WTC11 (cell line): ENCODE measurements around the gene KCNIP1. TPM values are rescaled to one million over a fixed set of nuclear protein-coding genes. Genes with fewer than 3 reads are reported as not detected.

ENCODE experiments used
- ATAC-seq: fragments of 200-7000 bp; cut with Tn5 transposase; 2 replicates; pipeline ENCODE4 v1.10.0; 2021; ENCODE audit warnings: mild to moderate bottlenecking, moderate library complexity
- CTCF ChIA-PET: fragments of 300-600 bp; sonication (Branson Sonifier 250); formaldehyde crosslinking; loops from one replicate; lab custom pipeline; 2021; ENCODE audit warnings: antibody characterized with exemption; lab: Charles Lee
- POLR2A ChIA-PET: fragments of 350-600 bp; sonication (Branson Sonifier 250); formaldehyde crosslinking; loops from one replicate; lab custom pipeline; 2021; ENCODE audit warnings: antibody characterized with exemption; lab: Charles Lee
- DNase-seq: peaks from one replicate; pipeline ENCODE4 v3.0.0; 2021; ENCODE audit warnings: low spot score
- H3K27ac Mint-ChIP-seq: 2 replicates; pipeline ENCODE4 v1.8.0; 2021; ENCODE audit warnings: mixed read lengths
- H3K27me3 Mint-ChIP-seq: 2 replicates; pipeline ENCODE4 v1.8.0; 2021; ENCODE audit warnings: low read depth, mild to moderate bottlenecking, moderate library complexity, mixed read lengths
- H3K36me3 Mint-ChIP-seq: 2 replicates; pipeline ENCODE4 v1.8.0; 2021; ENCODE audit warnings: mixed read lengths
- H3K4me1 Mint-ChIP-seq: 2 replicates; pipeline ENCODE4 v1.8.0; 2022; ENCODE audit warnings: mixed read lengths
- H3K4me3 Mint-ChIP-seq: 2 replicates; pipeline ENCODE4 v1.8.0; 2021; ENCODE audit warnings: mild to moderate bottlenecking, moderate library complexity, mixed read lengths
- H3K9me3 Mint-ChIP-seq: 2 replicates; pipeline ENCODE4 v1.8.0; 2021; ENCODE audit warnings: mixed read lengths
- ATF1 ChIP-seq: sonication (generic); formaldehyde crosslinking; IDR thresholded peaks from 2 replicates; pipeline ENCODE4 v1.8.1; 2023; ENCODE audit warnings: mild to moderate bottlenecking, moderate library complexity, missing genetic modification reagents
- ELF4 ChIP-seq: sonication (generic); formaldehyde crosslinking; IDR thresholded peaks from 2 replicates; pipeline ENCODE4 v1.8.1; 2022; ENCODE audit warnings: low read depth, mild to moderate bottlenecking, moderate library complexity, missing genetic modification reagents
- KAT7 ChIP-seq: sonication (generic); formaldehyde crosslinking; IDR thresholded peaks from 2 replicates; pipeline ENCODE4 v1.8.1; 2023; ENCODE audit warnings: missing genetic modification reagents, mild to moderate bottlenecking, borderline replicate concordance
- NFE2L1 ChIP-seq: sonication (generic); formaldehyde crosslinking; IDR thresholded peaks from 2 replicates; pipeline ENCODE4 v1.8.1; 2023; ENCODE audit warnings: missing genetic modification reagents
- PRDM15 ChIP-seq: sonication (generic); formaldehyde crosslinking; IDR thresholded peaks from 2 replicates; pipeline ENCODE4 v1.8.0; 2022; ENCODE audit warnings: missing genetic modification reagents
- SMAD4 ChIP-seq: sonication (generic); formaldehyde crosslinking; IDR thresholded peaks from 2 replicates; pipeline ENCODE4 v1.8.0; 2022; ENCODE audit warnings: mild to moderate bottlenecking, missing genetic modification reagents
- TEAD4 ChIP-seq: sonication (generic); formaldehyde crosslinking; IDR thresholded peaks from 2 replicates; pipeline ENCODE4 v1.8.0; 2022; ENCODE audit warnings: mild to moderate bottlenecking, missing genetic modification reagents
- ZNF121 ChIP-seq: sonication (generic); formaldehyde crosslinking; IDR thresholded peaks from 2 replicates; pipeline ENCODE4 v1.8.0; 2023; ENCODE audit warnings: missing genetic modification reagents
- ZNF396 ChIP-seq: fragments of 250-450 bp; sonication (Bioruptor Pico); IDR thresholded peaks from 2 replicates; pipeline ENCODE4 v1.8.0; 2021; ENCODE audit warnings: mild to moderate bottlenecking, moderate library complexity, borderline replicate concordance
- ZNF512 ChIP-seq: sonication (generic); formaldehyde crosslinking; IDR thresholded peaks from 2 replicates; pipeline ENCODE4 v1.8.1; 2022; ENCODE audit warnings: missing genetic modification reagents, borderline replicate concordance
- ZNF532 ChIP-seq: fragments of 250-450 bp; sonication (Bioruptor Pico); IDR thresholded peaks from 2 replicates; pipeline ENCODE4 v1.9.0; 2021; ENCODE audit warnings: mild to moderate bottlenecking, borderline replicate concordance
- total RNA-seq: library from RNA; stranded (reverse); gene quantifications from 3 replicates; pipeline ENCODE4 v1.2.3, GENCODE V29; 2021
- TF ChIP-seq, protein P1 (sequence below): sonication (generic); formaldehyde crosslinking; IDR thresholded peaks from 2 replicates; pipeline ENCODE4 v1.8.1; 2022; ENCODE audit warnings: mild to moderate bottlenecking, moderate library complexity, missing genetic modification reagents
- TF ChIP-seq, protein P2 (sequence below): sonication (generic); formaldehyde crosslinking; IDR thresholded peaks from 2 replicates; pipeline ENCODE4 v1.8.1; 2023; ENCODE audit warnings: mild to moderate bottlenecking, missing genetic modification reagents
- TF ChIP-seq, protein P3 (sequence below): sonication (generic); formaldehyde crosslinking; IDR thresholded peaks from 2 replicates; pipeline ENCODE4 v1.8.1; 2023; ENCODE audit warnings: mild to moderate bottlenecking, missing genetic modification reagents
- TF ChIP-seq, protein P4 (sequence below): fragments of 250-450 bp; sonication (Bioruptor Pico); IDR thresholded peaks from 2 replicates; pipeline ENCODE4 v1.9.0; 2021; ENCODE audit warnings: mild to moderate bottlenecking

The KCNIP1 gene
- total RNA-seq, 1 experiment from 2014 or later = 0.59 TPM

- Mint-ChIP-seq H3K4me3 (no peak overlapping the region), H3K27me3 (no peaks in the 10 kb centered on the region; the same call in 1 of the 2 replicates), H3K9me3 (no peaks in the 10 kb centered on the region), H3K36me3 (no peaks in the 10 kb centered on the region), H3K27ac (no peak overlapping the region)
- DNase-seq (no peak), ATAC-seq (no peak)
- POLR2A ChIA-PET = no interaction called here
- no peak for TF ChIP-seq ZNF532 (CRISPR knock-in tag)
- TF ChIP-seq ZNF396 (CRISPR knock-in tag) = no peak
- TF ChIP-seq TEAD4 = no peak
- TF ChIP-seq, all 79 proteins: peak for 0
- peaks cover 4% of the 10 kb centered on the region for H3K4me1 Mint-ChIP-seq
- CTCF ChIA-PET = no interaction called here
Measured at GRCh38 chr5:170466988-170467707, 36.7 kb upstream of the KCNIP1 start.

DNA sequence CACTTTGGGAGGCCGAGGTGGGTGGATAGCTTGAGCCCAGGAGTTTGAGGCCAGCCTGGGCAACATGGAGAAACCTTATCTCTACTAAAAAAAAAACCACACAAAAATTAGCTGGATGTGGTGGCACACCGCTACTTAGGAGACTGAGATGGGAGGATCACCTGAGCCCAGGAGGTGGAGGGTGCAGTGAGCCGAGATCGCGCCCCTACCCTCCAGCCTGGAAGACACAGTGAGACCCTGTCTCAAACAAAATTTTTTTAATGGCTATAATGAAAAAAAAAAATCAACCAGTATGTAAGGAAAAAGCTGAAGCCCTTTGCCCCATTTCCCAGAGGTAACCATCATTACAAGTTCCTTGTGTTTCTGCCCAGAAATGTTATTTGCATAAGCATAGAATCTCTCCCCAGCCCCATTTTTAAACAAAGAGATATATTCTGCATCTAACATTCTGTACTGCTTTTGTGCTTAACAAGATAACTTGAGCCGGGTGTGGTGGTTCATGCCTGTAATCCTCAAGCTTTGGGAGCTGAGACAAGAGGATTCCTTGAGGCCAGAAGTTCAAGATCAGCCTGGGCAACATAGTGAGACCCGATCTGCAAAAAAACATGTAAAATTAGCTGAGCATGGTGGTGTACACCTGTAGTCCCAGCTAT is 35.1 kb upstream of the KCNIP1 start:
- H3K4me1 Mint-ChIP-seq = peaks cover 8% of the 10 kb centered on the region
- POLR2A ChIA-PET = no interaction called here
- TF ChIP-seq, protein P1, sequence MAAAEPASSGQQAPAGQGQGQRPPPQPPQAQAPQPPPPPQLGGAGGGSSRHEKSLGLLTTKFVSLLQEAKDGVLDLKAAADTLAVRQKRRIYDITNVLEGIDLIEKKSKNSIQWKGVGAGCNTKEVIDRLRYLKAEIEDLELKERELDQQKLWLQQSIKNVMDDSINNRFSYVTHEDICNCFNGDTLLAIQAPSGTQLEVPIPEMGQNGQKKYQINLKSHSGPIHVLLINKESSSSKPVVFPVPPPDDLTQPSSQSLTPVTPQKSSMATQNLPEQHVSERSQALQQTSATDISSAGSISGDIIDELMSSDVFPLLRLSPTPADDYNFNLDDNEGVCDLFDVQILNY (CRISPR knock-in tag) = no peak
- TF ChIP-seq SMAD4 (CRISPR knock-in tag) = no peak
- 0 out of 2 replicates have a peak, but pooled peaks have one; percentile 31 for TF ChIP-seq ZNF121 (CRISPR knock-in tag)

DNA sequence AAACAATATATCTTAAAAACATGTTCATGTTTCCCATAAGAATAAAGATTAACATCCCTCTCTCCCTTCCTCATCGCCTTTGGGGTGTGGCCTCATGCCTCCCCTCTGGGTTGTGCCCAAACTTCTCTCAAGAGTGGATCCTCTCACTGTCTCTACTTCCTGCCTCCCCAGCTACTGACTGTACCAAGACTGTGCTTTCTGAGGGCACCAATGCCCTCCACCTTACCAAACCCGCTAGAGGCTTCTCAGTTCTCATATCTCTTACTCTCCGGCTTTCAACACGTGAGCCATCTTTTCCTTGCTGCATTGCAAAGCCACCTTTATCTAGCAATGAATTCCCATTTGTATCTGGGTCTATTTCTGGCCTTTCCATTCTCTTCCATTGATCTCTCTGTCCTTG is 34.4 kb upstream of the KCNIP1 start:
- Mint-ChIP-seq H3K4me3 (no peak overlapping the region), H3K9me3 (peaks cover under 1% of the 10 kb centered on the region; the same call in 1 of the 2 replicates), H3K27ac (no peak overlapping the region), H3K36me3 (0 out of 2 replicates have a peak, but pooled peaks cover under 1% of the 10 kb centered on the region), H3K4me1 (peaks cover 14% of the 10 kb centered on the region), H3K27me3 (no peaks in the 10 kb centered on the region; the same call in 1 of the 2 replicates)
- ChIA-PET CTCF (interaction anchor here (0.7 to 1.8 kb wide), 2 partner anchors 36 to 39 kb away, joined by 3 to 5 read pairs; no protein-coding TSS in a partner anchor), POLR2A (no interaction called here)
- ATAC-seq = no peak
- DNase-seq = no peak
- TF ChIP-seq ELF4 (CRISPR knock-in tag) (no peak), PRDM15 (no peak), NFE2L1 (no peak), KAT7 (CRISPR knock-in tag) (no peak), ATF1 (CRISPR knock-in tag) (no peak), ZNF512 (CRISPR knock-in tag) (no peak)
- TF ChIP-seq, protein P2, sequence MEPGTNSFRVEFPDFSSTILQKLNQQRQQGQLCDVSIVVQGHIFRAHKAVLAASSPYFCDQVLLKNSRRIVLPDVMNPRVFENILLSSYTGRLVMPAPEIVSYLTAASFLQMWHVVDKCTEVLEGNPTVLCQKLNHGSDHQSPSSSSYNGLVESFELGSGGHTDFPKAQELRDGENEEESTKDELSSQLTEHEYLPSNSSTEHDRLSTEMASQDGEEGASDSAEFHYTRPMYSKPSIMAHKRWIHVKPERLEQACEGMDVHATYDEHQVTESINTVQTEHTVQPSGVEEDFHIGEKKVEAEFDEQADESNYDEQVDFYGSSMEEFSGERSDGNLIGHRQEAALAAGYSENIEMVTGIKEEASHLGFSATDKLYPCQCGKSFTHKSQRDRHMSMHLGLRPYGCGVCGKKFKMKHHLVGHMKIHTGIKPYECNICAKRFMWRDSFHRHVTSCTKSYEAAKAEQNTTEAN (CRISPR knock-in tag) = no peak
- TF ChIP-seq, protein P3, sequence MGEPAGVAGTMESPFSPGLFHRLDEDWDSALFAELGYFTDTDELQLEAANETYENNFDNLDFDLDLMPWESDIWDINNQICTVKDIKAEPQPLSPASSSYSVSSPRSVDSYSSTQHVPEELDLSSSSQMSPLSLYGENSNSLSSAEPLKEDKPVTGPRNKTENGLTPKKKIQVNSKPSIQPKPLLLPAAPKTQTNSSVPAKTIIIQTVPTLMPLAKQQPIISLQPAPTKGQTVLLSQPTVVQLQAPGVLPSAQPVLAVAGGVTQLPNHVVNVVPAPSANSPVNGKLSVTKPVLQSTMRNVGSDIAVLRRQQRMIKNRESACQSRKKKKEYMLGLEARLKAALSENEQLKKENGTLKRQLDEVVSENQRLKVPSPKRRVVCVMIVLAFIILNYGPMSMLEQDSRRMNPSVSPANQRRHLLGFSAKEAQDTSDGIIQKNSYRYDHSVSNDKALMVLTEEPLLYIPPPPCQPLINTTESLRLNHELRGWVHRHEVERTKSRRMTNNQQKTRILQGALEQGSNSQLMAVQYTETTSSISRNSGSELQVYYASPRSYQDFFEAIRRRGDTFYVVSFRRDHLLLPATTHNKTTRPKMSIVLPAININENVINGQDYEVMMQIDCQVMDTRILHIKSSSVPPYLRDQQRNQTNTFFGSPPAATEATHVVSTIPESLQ (CRISPR knock-in tag) = no peak
- TF ChIP-seq, protein P4, sequence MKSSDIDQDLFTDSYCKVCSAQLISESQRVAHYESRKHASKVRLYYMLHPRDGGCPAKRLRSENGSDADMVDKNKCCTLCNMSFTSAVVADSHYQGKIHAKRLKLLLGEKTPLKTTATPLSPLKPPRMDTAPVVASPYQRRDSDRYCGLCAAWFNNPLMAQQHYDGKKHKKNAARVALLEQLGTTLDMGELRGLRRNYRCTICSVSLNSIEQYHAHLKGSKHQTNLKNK (CRISPR knock-in tag) = no peak

More for the DNA sequence above, 35.1 kb upstream of the KCNIP1 start:
- Mint-ChIP-seq H3K4me3 (no peak overlapping the region), H3K9me3 (no peaks in the 10 kb centered on the region), H3K27me3 (no peaks in the 10 kb centered on the region; the same call in 1 of the 2 replicates), H3K36me3 (no peaks in the 10 kb centered on the region), H3K27ac (no peak overlapping the region)
- DNase-seq (no peak), ATAC-seq (no peak)
- CTCF ChIA-PET = interaction anchor here (0.7 to 1.8 kb wide), 2 partner anchors 35 to 40 kb away, joined by 3 to 5 read pairs; no protein-coding TSS in a partner anchor
